Esophagus squamous epithelium (tissue), 5 donors: Measurements from ENCODE around the gene SNRNP25. TPM values are rescaled to one million over a fixed set of nuclear protein-coding genes. Genes with fewer than 3 reads are reported as not detected.

Experiments
- DNase-seq: peaks from one replicate; lab custom pipeline; 2025; lab: John Stamatoyannopoulos, UW
- H3K27ac ChIP-seq, 4 donors: fragments of 200-600 bp; sonication (generic); one replicate each; pipeline ENCODE4 v1.5.1; 2016 to 2019; ENCODE audit warnings: mild to moderate bottlenecking in 1 of 4
- H3K27me3 ChIP-seq, 4 donors: fragments of 200-600 bp; sonication (generic); 1 replicate in 3 of 4; 2 replicates in 1 of 4; pipeline versions ENCODE4 v1.5.1 to v1.6.0; 2017 to 2021; ENCODE audit warnings: antibody characterized with exemption in 1 of 4
- H3K36me3 ChIP-seq, 3 donors: fragments of 200-600 bp; sonication (generic); one replicate each; pipeline ENCODE4 v1.5.1; 2016 to 2019
- H3K4me1 ChIP-seq, 3 donors: fragments of 200-600 bp; sonication (generic); one replicate each; pipeline ENCODE4 v1.5.1; 2017 to 2019
- H3K4me3 ChIP-seq, 4 donors: fragments of 200-600 bp; sonication (generic); 1 replicate in 3 of 4; 2 replicates in 1 of 4; pipeline ENCODE4 v1.5.1; 2016 to 2019; ENCODE audit warnings: mild to moderate bottlenecking in 2 of 4, moderate library complexity in 1 of 4
- H3K9me3 ChIP-seq, 3 donors: fragments of 200-600 bp; sonication (generic); one replicate each; pipeline ENCODE4 v1.5.1; 2016 to 2019
- CTCF ChIP-seq, 6 experiments: fragments of 450-650 bp in 4 of 6; fragments of 200-600 bp in 2 of 6; sonication (generic) in 2 of 6; IDR thresholded peaks; one replicate each; pipeline ENCODE4 v1.5.1; 2016 to 2019; ENCODE audit warnings: antibody characterized with exemption in 6 of 6, mild to moderate bottlenecking in 4 of 6, moderate library complexity in 4 of 6
- POLR2A ChIP-seq, 4 donors: fragments of 450-650 bp; IDR thresholded peaks; one replicate each; pipeline ENCODE4 v1.6.1; 2017; ENCODE audit warnings: antibody characterized with exemption in 4 of 4, mild to moderate bottlenecking in 4 of 4, moderate library complexity in 3 of 4
- WGBS, 2 donors: methylation state at CpG; one replicate each; pipeline ENCODE4 v1.1.5; 2018; 5-methylcytosine and 5-hydroxymethylcytosine counted together
- intact Hi-C: fragments of 100-400 bp; cut with DNase I; formaldehyde crosslinking; loops from one replicate; pipeline ENCODE4 v1.15.0; 2022
- total RNA-seq, 4 donors: library from RNA; depleted of rRNA; stranded (reverse); fragments of >200 nt; gene quantifications; one replicate each; pipeline ENCODE4 v1.1.0, GENCODE V29; 2016
- donor health status: DM: yes; HTN: yes; CAD: no.

Gene SNRNP25
- total RNA-seq, 4 donors from 2014 or later, result 12.4 to 30.0 (median 17.9) TPM

GRCh38 chr16:77807-78443 is 24.3 kb downstream of the SNRNP25 start, which contains the start of gene MPG:
Gene MPG (plus strand): TSS chr16:78225. CDS start chr16:78310, 85 bp downstream.
- H3K4me3 ChIP-seq, result peak within 1 kb of the TSS; percentile 74 to 96 (median 89)
- H3K9me3 ChIP-seq, result no peaks in the 10 kb centered on the region
- H3K36me3 ChIP-seq, result peaks cover 0 to 30% (median 0%) of the 10 kb centered on the region in 3 donors
- peaks cover 0 to 6% (median 0%) of the 10 kb centered on the region in 4 donors for H3K27me3 ChIP-seq
- TF ChIP-seq CTCF (IDR thresholded peaks at IDR 0.05) (no peak), POLR2A (IDR thresholded peaks at IDR 0.05) (peak in 3 of 4 donors; percentile 31 to 84 (median 71))
- intact Hi-C loops, result no loop called here
- DNase-seq, result no peak
- WGBS, 2 donors, result no CpG with 5 or more reads among the region's 83 CpGs
- peaks cover 35 to 69% (median 41%) of the 10 kb centered on the region in 3 donors for H3K4me1 ChIP-seq
- H3K27ac ChIP-seq, result peak within 1 kb of the TSS; percentile 91 to 98 (median 96)

- 3 to 5% methylated on average over 7 to 17 of the region's 36 CpGs for WGBS, 2 donors
- Histone ChIP-seq H3K9me3 (no peaks in the 10 kb centered on the region), H3K27me3 (no peaks in the 10 kb centered on the region), H3K4me1 (peaks cover 31 to 69% (median 34%) of the 10 kb centered on the region in 3 donors), H3K36me3 (peaks cover 0 to 37% (median 0%) of the 10 kb centered on the region in 3 donors), H3K4me3 (peak overlapping the region; percentile 74 to 96 (median 89)), H3K27ac (peak overlapping the region; percentile 91 to 98 (median 96))
- TF ChIP-seq CTCF (IDR thresholded peaks at IDR 0.05), result no peak
- TF ChIP-seq POLR2A (IDR thresholded peaks at IDR 0.05), result no peak
- no peak for DNase-seq
- intact Hi-C loops, result no loop called here
Measured at GRCh38 chr16:78444-79150, 25.0 kb downstream of the SNRNP25 start.

DNA sequence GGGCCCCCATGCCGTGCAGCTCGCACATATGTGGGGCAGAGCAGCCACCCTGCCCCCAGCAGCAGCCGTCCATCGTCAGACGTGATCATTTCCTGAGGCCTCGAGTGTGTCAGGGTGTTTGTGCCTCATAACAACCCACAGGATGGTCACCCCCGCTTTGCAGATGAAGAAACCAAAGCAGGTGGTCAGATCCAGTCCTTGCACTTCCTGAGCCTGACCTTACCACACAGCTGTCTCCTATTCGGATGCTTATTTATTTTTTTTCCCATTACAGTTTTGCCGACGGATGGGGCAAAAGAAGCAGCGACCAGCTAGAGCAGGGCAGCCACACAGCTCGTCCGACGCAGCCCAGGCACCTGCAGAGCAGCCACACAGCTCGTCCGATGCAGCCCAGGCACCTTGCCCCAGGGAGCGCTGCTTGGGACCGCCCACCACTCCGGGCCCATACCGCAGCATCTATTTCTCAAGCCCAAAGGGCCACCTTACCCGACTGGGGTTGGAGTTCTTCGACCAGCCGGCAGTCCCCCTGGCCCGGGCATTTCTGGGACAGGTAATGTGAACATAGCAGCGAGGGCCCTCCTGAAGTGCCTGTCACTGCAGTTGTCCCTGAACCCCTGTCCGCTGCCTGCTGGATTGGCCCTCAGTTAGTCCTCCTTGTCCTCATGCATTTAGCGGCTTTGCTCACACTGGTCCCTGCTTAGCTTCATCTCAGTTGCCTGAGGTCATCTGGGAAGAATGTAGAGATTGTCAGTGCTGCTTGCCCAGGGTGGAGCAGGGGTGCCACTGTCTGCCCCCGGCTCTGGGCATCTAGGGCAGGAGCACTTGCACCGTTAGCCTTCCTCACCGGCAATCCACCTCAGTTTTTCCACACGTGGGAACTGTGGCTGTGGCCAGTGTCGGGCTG is 25.8 kb downstream of the SNRNP25 start:
- Histone ChIP-seq H3K36me3 (peaks cover 0 to 45% (median 0%) of the 10 kb centered on the region in 3 donors), H3K4me1 (peaks cover 36 to 69% (median 36%) of the 10 kb centered on the region in 3 donors), H3K27me3 (no peaks in the 10 kb centered on the region), H3K27ac (peak overlapping the region in 3 of 4 donors; percentile 96 to 98 (median 96)), H3K9me3 (no peaks in the 10 kb centered on the region), H3K4me3 (peak overlapping the region in 3 of 4 donors; percentile 74 to 96 (median 89))
- TF ChIP-seq POLR2A (IDR thresholded peaks at IDR 0.05) (no peak), CTCF (IDR thresholded peaks at IDR 0.05) (no peak)
- 43 to 90% methylated on average over 10 to 14 of the region's 32 CpGs for WGBS, 2 donors
- intact Hi-C loops, result no loop called here
- no peak for DNase-seq

DNA sequence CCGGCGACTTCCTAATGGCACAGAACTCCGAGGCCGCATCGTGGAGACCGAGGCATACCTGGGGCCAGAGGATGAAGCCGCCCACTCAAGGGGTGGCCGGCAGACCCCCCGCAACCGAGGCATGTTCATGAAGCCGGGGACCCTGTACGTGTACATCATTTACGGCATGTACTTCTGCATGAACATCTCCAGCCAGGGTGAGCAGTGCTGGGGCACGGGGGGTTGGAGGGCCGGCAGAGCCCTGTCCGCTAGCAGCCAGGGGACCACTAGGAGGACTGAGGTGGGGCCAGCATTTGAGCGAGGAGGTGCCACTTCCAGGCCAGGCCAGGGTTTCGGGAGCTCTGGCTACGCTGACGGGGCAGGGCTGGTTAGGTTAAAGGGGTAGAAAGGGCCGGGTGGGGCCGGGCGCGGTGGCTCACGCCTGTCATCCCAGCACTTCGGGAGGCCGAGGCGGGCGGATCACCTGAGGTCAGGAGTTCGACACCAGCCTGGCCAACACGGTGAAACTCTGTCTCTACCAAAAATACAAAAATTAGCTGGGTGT is 29.5 kb downstream of the SNRNP25 start:
- peaks cover 25 to 55% (median 30%) of the 10 kb centered on the region in 3 donors for H3K4me1 ChIP-seq
- H3K27me3 ChIP-seq, result no peaks in the 10 kb centered on the region
- no peaks in the 10 kb centered on the region for H3K9me3 ChIP-seq
- 88 to 89% methylated on average over 11 to 14 of the region's 31 CpGs for WGBS, 2 donors
- intact Hi-C loops, result no loop called here
- no peak for DNase-seq
- H3K4me3 ChIP-seq, result no peak overlapping the region
- peaks cover 6 to 82% (median 11%) of the 10 kb centered on the region in 3 donors for H3K36me3 ChIP-seq
- TF ChIP-seq POLR2A (IDR thresholded peaks at IDR 0.05) (no peak), CTCF (IDR thresholded peaks at IDR 0.05) (no peak)
- H3K27ac ChIP-seq, result peak overlapping the region in 1 of 4 donors; percentile 1
